ENCODE results near the gene NLRP2B.

DNA sequence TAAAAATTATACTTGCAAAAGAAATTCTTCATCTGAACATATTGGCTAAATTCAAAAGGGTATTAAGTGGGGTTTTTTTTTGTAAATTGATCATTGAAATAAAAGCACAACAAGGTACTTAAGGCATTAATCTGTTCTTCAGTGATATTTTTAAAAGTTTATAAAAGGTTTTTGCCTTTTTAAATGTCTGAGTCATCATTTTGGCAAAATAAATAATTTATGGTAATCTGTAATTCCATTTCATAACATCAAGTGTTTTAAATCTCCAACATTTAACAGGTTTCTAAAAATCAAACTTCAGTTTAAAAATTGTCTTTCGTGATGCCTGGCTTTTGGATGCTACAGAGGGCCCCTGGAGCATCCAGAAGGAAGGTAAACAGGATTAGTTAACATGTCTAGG lies 27.4 kb downstream of the NLRP2B start:
- TF ChIP-seq POLR2A (IDR thresholded peaks at IDR 0.05; ENCODE audit: low read depth) (no peak), POLR2AphosphoS5 (IDR thresholded peaks at IDR 0.05) (no peak)
- TF ChIP-seq, protein P1, sequence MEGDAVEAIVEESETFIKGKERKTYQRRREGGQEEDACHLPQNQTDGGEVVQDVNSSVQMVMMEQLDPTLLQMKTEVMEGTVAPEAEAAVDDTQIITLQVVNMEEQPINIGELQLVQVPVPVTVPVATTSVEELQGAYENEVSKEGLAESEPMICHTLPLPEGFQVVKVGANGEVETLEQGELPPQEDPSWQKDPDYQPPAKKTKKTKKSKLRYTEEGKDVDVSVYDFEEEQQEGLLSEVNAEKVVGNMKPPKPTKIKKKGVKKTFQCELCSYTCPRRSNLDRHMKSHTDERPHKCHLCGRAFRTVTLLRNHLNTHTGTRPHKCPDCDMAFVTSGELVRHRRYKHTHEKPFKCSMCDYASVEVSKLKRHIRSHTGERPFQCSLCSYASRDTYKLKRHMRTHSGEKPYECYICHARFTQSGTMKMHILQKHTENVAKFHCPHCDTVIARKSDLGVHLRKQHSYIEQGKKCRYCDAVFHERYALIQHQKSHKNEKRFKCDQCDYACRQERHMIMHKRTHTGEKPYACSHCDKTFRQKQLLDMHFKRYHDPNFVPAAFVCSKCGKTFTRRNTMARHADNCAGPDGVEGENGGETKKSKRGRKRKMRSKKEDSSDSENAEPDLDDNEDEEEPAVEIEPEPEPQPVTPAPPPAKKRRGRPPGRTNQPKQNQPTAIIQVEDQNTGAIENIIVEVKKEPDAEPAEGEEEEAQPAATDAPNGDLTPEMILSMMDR (IDR thresholded peaks at IDR 0.05), result no peak
